Subcutaneous abdominal adipose tissue (tissue), 5 donors: ENCODE measurements around the gene PEX13.
"Not testable (repeated sequence)": the region's sequence is repeated elsewhere in the genome, so short reads cannot be mapped to it uniquely, and the experiment has no call there.

Source experiments
- H3K27ac ChIP-seq: one replicate; pipeline ENCODE4 v1.7.0; 2013; ENCODE audit warnings: low read depth, mild to moderate bottlenecking, inconsistent platforms, low read length, moderate library complexity
- H3K27me3 ChIP-seq, 5 donors: one replicate each; pipeline ENCODE4 v1.7.0; 2013; ENCODE audit warnings: low read length in 5 of 5, inconsistent platforms in 1 of 5; ENCODE audit not compliant: control insufficient read depth in 5 of 5, insufficient read depth in 4 of 5
- H3K36me3 ChIP-seq, 5 donors: one replicate each; pipeline ENCODE4 v1.7.0; 2013; ENCODE audit warnings: low read length in 5 of 5; ENCODE audit not compliant: control insufficient read depth in 5 of 5, insufficient read depth in 5 of 5
- H3K4me1 ChIP-seq, 5 donors: one replicate each; pipeline ENCODE4 v1.7.0; 2013; ENCODE audit warnings: low read length in 5 of 5, mild to moderate bottlenecking in 3 of 5, moderate library complexity in 1 of 5; ENCODE audit not compliant: control insufficient read depth in 5 of 5, insufficient read depth in 5 of 5
- H3K4me3 ChIP-seq, 5 donors: one replicate each; pipeline ENCODE4 v1.7.0; 2013; ENCODE audit warnings: low read length in 5 of 5, low read depth in 1 of 5
- H3K9ac ChIP-seq, 5 donors: one replicate each; pipeline ENCODE4 v1.7.0; 2013; ENCODE audit warnings: low read length in 5 of 5, mild to moderate bottlenecking in 4 of 5, moderate library complexity in 3 of 5
- H3K9me3 ChIP-seq, 5 donors: one replicate each; pipeline ENCODE4 v1.7.0; 2013; ENCODE audit warnings: low read length in 5 of 5; ENCODE audit not compliant: control insufficient read depth in 5 of 5
- donor health status: healthy.
- donor health status: healthy.
- donor health status: healthy.
- donor health status: healthy.
- donor health status: healthy.

Gene PEX13

DNA sequence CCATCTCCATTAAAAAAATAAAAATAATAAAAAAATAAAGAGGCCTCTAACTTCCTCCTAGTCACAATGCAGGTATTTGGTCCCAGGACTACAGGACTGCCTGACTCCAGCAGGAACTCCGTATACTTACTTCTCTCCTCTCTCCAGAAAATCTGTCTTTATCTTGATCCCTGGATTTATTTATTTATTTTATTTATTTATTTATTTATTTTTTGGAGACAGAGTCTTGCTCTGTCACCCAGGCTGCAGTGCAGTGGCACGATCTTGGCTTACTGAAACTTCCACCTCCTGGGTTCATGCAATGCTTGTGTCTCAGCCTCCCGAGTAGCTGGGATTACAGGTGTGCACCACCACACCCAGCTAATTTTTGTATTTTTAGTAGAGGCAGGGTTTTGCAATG is 35.5 kb upstream of the PEX13 start:
- H3K27me3 ChIP-seq, H3K27ac ChIP-seq, H3K4me3 ChIP-seq, H3K36me3 ChIP-seq, H3K4me1 ChIP-seq, H3K9ac ChIP-seq, H3K9me3 ChIP-seq: not testable (repeated sequence)

DNA sequence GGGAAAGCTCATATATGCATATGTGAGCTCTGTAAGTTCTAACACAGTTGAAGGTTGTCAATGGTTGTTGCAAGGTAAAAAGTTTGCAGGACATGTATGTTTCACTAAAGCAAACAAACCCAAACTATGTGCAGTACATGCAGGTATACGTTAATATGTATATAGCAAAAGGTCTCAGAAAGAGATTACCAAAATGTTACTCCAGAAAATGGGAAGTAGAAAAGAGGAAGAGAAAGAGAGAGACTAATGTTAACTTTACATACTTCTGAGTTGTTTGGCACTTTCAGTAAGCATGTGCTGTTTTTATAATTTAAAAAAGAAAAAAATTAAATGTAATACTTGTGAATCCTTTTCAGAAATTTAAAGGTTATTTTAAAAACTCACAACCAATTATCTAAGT is 32.8 kb upstream of the PEX13 start:
- H3K4me3 ChIP-seq, result no peak overlapping the region
- no peaks in the 10 kb centered on the region for H3K9me3 ChIP-seq
- no peaks in the 10 kb centered on the region for H3K4me1 ChIP-seq
- H3K27me3 ChIP-seq, result no peaks in the 10 kb centered on the region
- H3K36me3 ChIP-seq, result no peaks in the 10 kb centered on the region
- H3K27ac ChIP-seq, result no peak overlapping the region
- H3K9ac ChIP-seq, result no peak overlapping the region

GRCh38 chr2:60987041-60987440 is 30.5 kb upstream of the PEX13 start:
- Histone ChIP-seq H3K27ac (no peak overlapping the region), H3K9me3 (peaks cover 0 to 8% (median 4%) of the 10 kb centered on the region in 5 donors), H3K36me3 (no peaks in the 10 kb centered on the region), H3K9ac (no peak overlapping the region), H3K4me1 (no peaks in the 10 kb centered on the region), H3K4me3 (no peak overlapping the region), H3K27me3 (no peaks in the 10 kb centered on the region)

GRCh38 chr2:60987656-60988055 is 29.9 kb upstream of the PEX13 start:
- not testable (repeated sequence) for H3K4me1 ChIP-seq, H3K27me3 ChIP-seq, H3K36me3 ChIP-seq, H3K4me3 ChIP-seq, H3K9ac ChIP-seq, H3K27ac ChIP-seq, H3K9me3 ChIP-seq

DNA sequence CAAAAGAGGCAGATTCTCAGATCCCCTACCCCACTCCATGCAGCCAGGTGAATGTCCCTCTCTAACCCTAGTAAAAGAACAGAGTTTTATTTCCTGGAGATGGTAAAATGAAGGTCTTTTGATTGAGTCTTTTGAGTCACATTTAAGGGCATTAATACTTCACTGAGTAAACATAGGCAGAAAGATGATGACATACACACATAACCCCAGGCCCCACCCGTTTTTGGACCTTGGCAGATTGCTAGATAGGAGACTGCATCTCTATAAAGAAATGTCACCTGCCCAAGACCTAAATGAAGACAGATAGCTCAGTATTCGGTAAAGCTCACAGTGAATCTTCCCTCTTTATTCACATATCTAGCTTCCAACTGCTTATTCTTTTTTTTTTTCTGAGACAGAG is 28.3 kb upstream of the PEX13 start:
- Histone ChIP-seq H3K4me1 (no peaks in the 10 kb centered on the region), H3K9me3 (peaks cover 0 to 9% (median 4%) of the 10 kb centered on the region in 5 donors), H3K27me3 (no peaks in the 10 kb centered on the region), H3K27ac (no peak overlapping the region), H3K9ac (no peak overlapping the region), H3K4me3 (no peak overlapping the region), H3K36me3 (no peaks in the 10 kb centered on the region)

DNA sequence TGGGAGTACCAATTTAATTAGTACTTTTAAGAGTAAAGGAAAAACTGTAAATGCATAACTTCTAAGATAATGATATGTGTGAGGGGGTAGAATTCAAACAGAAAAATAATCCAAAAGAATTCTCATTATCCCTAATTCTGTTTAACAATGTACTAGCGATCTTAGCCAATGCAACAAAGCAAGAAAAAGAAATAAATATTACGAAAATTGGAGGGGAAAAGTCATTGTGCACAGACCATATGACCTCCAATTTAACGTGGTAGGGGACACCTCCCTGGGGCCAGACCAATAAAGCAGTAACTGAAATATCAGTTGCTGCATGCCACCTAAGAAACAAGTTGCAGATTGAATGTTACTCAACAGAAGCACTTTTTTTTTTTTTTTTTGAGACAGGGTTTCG is 25.9 kb upstream of the PEX13 start:
- no peaks in the 10 kb centered on the region for H3K36me3 ChIP-seq
- H3K27me3 ChIP-seq, result no peaks in the 10 kb centered on the region
- H3K4me3 ChIP-seq, result no peak overlapping the region
- H3K4me1 ChIP-seq, result peaks cover 0 to 4% (median 0%) of the 10 kb centered on the region in 5 donors
- H3K9ac ChIP-seq, result no peak overlapping the region
- no peak overlapping the region for H3K27ac ChIP-seq
- H3K9me3 ChIP-seq, result peaks cover 0 to 9% (median 4%) of the 10 kb centered on the region in 5 donors

DNA sequence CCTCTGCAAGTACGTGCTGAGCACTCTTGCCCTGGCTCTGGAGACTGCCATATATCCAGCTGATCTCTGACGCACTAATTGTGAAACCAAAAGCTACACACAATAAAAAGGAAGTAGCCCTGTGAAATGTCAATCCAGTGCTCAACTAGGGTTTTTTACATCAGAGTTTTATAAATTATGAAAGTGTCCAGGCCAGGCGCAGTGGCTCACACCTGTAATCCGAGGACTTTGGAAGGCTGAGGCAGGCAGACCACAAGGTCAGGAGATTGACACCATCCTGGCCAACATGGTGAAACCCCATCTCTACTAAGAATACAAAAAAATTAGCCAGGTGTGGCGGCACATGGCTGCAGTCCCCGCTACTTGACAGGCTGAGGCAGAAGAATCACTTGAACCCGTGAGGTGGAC is 24.5 kb upstream of the PEX13 start:
- Histone ChIP-seq H3K27ac (no peak overlapping the region), H3K9ac (no peak overlapping the region), H3K36me3 (no peaks in the 10 kb centered on the region), H3K4me3 (no peak overlapping the region), H3K27me3 (no peaks in the 10 kb centered on the region), H3K9me3 (peaks cover 0 to 9% (median 4%) of the 10 kb centered on the region in 5 donors), H3K4me1 (peaks cover 0 to 4% (median 0%) of the 10 kb centered on the region in 5 donors)

DNA sequence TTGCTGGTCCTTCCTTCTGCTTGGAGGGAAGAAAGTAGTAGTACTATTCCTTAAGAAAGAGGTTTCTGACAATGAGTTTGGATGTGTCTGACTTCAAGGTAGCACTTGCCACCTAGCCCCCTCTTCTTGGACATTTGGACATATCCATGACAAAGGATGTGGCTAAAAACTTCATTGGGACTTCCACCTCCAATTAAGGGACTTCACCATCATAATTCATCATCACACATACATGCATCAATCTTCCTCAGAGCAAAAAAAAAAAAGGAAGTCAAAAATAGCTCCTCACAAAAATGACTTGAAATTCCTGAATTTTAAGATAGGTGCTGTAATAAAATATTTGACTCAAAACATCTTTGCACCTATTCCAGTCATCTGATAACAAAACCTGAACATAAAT is 23.4 kb upstream of the PEX13 start:
- Histone ChIP-seq H3K4me3 (no peak overlapping the region), H3K27me3 (no peaks in the 10 kb centered on the region), H3K27ac (no peak overlapping the region), H3K9ac (no peak overlapping the region), H3K36me3 (no peaks in the 10 kb centered on the region), H3K9me3 (peaks cover 0 to 9% (median 4%) of the 10 kb centered on the region in 5 donors), H3K4me1 (peaks cover 0 to 4% (median 0%) of the 10 kb centered on the region in 5 donors)

DNA sequence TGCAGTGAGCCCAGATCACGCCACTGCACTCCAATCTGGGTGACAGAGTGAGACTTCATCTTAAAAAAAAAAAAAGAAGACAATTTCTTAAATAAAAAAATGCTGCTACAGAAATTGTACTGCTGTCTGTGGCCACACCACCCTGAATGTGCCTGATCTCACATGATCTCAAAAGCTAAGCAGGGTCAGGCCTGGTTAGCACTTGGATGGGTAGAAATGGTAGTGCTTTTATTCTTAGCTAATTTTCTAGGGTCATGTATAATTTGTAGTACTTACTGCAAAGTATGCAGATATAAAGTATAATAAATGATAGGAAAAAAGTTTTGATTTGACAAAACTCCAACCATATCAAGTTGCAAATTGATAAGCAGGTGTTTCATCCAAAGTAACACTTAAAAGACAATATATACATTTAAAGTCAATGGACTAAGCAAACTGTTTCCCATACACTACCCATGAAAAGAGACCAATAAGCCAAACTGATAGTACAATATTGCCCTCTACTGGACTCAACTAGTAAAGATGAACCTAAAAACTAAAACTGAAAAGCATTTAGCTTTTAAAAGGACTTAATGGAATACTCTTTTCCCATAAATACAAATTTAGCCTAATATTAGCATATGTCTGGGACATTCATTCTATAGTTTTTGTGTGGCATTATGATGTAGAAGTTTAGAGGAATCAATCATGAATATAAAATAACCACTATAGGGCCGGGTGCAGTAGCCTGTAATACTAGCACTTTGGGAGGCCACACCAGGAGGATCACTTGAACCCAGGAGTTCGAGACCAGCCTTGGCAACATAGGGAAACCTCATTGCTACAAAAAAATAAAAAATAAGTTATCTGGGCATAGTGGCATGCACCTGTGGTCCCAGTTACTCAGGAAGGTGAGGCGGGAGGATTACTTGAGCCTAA is 18.6 kb upstream of the PEX13 start:
- no peak overlapping the region for H3K27ac ChIP-seq

GRCh38 chr2:61005736-61006135 is 11.8 kb upstream of the PEX13 start:
- no peak overlapping the region for H3K9ac ChIP-seq
- no peaks in the 10 kb centered on the region for H3K36me3 ChIP-seq
- H3K9me3 ChIP-seq, result no peaks in the 10 kb centered on the region
- H3K27me3 ChIP-seq, result no peaks in the 10 kb centered on the region
- H3K27ac ChIP-seq, result no peak overlapping the region
- no peak overlapping the region for H3K4me3 ChIP-seq
- H3K4me1 ChIP-seq, result peaks cover 0 to 6% (median 0%) of the 10 kb centered on the region in 5 donors

More for the DNA sequence above, 18.6 kb upstream of the PEX13 start:
- Histone ChIP-seq H3K4me3 (no peak overlapping the region), H3K9ac (no peak overlapping the region), H3K36me3 (no peaks in the 10 kb centered on the region), H3K27me3 (no peaks in the 10 kb centered on the region), H3K9me3 (no peaks in the 10 kb centered on the region), H3K4me1 (peaks cover 0 to 4% (median 0%) of the 10 kb centered on the region in 5 donors)
